GM21367 (cell line): ENCODE results near the gene DNAJC4.
A peak's percentile ranks its signal among the peaks of the same experiment; 100 is the strongest.

Experiments used
- ATAC-seq: cut with Tn5 transposase; IDR thresholded peaks from one replicate; pipeline ENCODE4 v1.9.1; 2021; ENCODE audit not compliant: unreplicated experiment

The DNAJC4 gene

DNA sequence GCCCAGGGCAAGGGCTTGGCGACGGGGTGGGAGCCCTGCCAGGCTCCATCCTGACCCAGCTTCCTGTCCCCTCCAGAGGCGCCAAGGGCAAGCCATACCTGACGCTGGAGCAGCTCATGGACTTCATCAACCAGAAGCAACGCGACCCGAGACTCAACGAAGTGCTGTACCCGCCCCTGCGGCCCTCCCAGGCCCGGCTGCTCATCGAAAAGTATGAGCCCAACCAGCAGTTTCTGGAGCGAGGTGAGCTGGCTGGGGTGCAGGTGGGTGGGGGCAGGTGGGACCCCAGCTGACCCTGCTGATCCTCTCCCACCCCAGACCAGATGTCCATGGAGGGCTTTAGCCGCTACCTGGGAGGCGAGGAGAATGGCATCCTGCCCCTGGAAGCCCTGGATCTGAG, 26.0 kb downstream of the DNAJC4 start:
- ATAC-seq = no peak

DNA sequence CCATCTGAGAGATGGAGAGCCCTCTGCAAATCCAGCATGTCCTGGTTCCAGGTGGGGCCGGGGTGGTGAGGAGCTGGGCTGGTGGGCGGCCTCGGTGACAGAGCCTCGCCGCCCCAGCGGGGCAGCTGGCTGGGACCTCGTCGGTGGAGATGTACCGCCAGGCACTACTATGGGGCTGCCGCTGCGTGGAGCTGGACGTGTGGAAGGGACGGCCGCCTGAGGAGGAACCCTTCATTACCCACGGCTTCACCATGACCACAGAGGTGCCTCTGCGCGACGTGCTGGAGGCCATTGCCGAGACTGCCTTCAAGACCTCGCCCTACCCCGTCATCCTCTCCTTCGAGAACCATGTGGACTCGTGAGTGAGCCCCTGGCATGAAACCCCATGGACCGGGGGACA, 28.0 kb downstream of the DNAJC4 start:
- ATAC-seq = no peak

DNA sequence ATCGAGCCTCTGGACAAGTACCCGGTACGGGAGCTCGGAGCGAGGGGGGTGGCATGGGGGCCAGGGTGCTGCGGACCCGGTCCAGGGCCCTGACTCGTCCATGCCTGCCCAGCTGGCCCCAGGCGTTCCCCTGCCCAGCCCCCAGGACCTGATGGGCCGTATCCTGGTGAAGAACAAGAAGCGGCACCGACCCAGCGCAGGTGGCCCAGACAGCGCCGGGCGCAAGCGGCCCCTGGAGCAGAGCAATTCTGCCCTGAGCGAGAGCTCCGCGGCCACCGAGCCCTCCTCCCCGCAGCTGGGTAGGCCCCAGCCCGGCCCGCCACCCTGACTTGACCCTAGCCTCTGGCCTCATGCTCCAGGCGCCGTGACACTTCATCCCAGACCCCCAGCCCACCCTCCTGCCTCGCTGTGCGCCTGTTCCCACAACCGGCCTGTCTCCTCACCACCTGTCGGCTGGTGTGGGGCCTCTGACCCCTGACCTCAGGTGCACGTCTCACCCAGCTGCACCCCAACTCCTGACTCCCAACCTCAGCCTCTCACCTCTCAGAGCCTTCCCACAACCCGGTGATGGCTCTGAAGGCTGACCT, 28.7 kb downstream of the DNAJC4 start:
- ATAC-seq = no peak

DNA sequence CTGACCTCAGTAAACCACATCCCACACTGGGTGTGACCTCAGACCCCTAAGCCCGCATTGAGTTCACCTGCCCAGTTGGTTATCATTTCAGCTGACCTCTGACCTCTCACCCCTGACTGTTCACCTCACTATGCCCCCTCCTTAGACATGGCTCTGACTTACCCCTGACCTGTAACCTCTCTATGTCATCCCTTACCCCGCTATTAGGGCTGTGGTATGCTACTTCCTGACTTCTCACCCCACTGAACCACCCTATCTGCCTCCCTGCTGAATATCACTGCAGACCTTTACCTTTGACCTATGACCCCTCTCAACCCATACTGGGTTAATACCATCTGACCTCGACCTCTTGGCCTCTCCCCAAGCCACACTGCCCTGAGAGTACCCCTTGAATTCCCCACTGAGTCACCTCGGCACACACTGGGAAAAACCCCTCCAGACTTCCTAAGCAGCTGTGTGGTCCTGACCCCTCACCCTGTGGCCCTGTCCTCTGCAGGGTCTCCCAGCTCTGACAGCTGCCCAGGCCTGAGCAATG, 29.3 kb downstream of the DNAJC4 start:
- ATAC-seq = no peak

DNA sequence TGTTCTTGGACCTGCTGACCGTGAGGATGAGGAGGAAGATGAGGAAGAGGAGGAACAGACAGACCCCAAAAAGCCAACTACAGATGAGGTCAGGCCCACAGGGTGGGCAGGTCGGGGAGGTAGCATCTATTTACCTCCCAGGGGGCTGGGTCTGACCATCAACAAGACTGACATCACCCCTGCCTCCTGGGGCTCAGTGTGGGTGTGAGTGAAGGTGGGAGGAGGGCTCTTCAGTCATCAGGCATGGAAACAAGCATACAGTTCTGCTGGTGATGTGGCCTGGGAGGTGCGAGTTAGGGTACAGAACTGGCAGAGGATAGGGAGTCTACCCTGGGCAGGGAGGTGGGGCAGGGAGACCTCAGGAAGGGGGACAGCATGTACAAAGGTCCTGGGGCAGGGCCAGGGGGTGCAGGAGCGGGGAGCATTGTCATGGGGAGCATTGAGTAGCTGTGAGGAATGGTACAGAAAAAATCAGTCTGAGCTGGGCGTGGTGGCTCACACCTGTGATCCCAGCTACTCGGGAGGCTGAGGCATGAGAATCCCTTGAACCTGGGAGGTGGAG, 29.9 kb downstream of the DNAJC4 start:
- no peak for ATAC-seq

GRCh38 chr11:64261556-64262080, 31.3 kb downstream of the DNAJC4 start:
- ATAC-seq = no peak

GRCh38 chr11:64262271-64263002, 32.1 kb downstream of the DNAJC4 start:
- no peak for ATAC-seq

DNA sequence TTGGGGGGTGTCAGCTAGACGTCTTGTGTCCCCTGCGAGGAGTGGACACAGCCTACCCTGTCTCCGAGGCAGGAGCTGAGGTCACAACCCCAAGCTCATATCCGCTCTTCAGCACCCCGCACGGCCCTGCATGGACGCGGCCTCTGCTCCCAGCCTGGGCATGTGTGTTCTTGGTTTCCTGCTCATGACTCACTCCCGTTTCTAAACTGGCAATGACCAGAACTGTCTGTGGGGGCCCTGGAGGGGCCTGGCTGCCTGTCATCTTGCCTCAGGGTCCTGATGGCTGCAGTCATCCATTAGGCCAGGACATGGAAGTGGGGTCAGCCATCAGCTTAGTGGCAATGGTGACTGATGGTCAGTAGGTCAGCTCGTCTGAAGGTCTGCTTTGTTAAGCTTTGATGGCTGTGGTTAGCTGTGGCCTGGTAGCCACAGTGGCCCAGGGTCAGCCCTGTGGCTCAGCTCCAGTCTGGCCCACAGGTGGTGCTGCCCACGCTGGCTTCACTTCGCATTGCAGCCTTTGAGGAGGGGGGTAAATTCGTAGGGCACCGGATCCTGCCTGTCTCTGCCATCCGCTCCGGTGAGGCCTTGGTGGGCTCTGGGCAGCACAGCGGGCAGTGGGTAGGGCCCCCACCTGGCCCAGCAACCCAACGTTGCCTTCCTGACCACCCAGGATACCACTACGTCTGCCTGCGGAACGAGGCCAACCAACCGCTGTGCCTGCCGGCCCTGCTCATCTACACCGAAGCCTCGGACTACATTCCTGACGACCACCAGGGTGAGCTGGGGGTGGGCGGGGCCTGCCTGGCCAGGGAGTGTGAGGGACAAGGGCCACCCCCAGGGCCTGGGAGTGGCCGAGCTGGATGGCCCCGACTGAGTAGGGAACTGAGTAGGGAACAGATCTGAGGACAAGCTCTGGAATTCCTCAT, 32.9 kb downstream of the DNAJC4 start:
- no peak for ATAC-seq

DNA sequence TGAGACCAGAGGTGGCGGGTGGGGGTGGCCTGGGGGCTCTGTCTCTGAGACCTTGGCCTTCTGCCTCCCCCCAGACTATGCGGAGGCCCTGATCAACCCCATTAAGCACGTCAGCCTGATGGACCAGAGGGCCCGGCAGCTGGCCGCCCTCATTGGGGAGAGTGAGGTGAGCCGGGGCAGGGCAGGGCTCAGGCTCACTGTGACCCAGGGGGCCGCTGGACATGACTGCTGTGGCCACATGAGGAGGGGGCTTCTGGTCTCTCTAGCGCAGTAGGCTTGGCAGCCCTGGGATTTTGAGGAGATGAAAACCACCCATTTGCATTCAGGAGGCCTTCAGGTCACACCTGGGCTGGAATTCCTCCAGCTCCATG, 33.6 kb downstream of the DNAJC4 start:
- ATAC-seq = no peak

GRCh38 chr11:64264371-64264852, 34.1 kb downstream of the DNAJC4 start:
- no peak for ATAC-seq

GRCh38 chr11:64265176-64266160, 35.1 kb downstream of the DNAJC4 start:
- ATAC-seq = no peak

DNA sequence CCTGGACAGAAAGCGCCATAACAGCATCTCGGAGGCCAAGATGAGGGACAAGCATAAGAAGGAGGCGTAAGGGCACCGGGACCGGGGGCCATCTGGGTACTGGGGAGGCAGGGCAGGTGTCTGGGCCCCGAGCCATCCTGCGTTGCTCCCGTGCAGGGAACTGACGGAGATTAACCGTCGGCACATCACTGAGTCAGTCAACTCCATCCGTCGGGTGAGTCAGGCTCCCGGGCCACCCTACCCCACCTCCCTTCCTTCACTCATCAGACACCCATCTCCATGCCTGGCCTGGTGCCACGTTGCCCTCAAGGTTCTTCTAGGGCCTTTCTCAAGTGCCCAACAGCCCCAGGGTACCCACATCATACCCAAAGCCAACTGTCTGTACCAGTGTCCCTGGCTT, 36.0 kb downstream of the DNAJC4 start:
- no peak for ATAC-seq

DNA sequence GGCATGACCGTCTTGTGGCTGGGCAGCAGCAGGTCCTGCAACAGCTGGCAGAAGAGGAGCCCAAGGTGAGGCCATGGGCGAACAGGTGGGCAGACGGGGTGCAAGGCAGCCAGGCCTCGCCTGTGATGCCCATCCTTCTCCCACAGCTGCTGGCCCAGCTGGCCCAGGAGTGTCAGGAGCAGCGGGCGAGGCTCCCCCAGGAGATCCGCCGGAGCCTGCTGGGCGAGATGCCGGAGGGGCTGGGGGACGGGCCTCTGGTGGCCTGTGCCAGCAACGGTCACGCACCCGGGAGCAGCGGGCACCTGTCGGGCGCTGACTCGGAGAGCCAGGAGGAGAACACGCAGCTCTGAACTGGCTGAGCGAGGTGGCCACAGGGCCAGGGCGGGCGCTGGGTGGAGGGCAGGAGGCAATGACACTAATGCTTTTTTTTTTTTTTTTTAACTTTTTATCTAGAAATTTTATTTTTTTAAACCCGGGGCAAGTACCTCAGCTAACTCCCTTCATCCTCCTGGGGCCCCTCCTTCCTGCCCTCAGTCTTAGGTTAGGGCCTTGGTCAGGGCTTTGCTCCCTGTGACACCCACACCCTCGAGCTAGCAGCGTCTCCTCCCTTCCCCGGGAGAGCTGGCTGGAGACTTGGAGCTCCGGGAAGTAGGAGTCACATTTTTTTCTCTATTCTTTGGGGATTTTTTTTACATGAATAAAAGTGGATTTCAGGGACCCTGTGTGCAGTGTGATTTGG, 37.0 kb downstream of the DNAJC4 start:
- ATAC-seq = no peak

DNA sequence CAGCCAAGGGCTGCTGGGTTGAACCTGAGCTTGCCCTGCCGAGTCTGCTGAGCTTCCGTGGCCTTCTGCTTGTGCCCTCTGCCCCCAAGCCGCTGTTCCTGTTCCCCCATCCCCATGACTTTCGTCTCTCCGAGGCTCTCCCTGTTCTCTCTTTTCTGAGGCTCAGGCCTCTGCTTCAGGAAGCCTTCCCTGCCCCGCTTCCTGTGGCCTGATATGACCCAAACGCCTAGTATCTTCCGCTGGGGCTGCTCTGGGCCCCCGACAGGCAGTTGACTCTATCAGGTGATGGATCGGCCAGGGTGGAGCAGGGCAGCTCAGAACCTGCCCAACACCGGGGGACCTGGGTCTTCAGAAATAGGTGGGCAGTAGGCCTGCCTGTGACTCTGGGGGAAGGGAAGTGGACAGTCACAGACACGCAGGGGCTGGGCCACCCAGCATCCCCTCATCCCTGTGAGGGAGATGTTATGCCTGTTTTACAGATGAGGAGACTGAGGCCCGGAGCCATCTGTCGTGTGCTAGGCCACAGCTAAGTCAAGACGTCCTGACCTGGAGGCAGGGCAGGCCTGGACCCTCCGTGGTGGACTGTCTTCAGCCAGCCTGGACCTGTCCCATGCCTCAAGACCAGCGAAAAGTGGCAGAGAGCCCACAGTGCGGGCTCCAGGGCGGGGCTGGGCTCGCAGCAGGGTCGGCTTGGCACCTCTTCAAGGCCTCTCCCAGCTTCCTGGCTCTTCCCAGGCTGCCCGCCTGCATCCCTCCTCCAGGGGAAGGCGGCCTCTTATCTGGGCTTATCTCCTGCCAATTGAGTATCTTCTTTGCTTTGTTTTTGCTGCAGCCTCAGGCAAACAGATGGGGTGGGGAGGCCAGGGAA, 37.9 kb downstream of the DNAJC4 start:
- no peak for ATAC-seq

GRCh38 chr11:64268893-64269539, 38.7 kb downstream of the DNAJC4 start:
- ATAC-seq = peak; percentile 14

GRCh38 chr11:64269540-64270220, 39.3 kb downstream of the DNAJC4 start:
- peak; percentile 43 for ATAC-seq
